Measurements from ENCODE around the gene MINDY4. TPM values are rescaled to one million over a fixed set of nuclear protein-coding genes. Genes with fewer than 3 reads are reported as not detected.

Gene MINDY4
- total and polyA plus RNA-seq, 2 donors (not counting 1 experiment from before 2014, with no cell fraction given) = 6.1 to 6.3 TPM

DNA sequence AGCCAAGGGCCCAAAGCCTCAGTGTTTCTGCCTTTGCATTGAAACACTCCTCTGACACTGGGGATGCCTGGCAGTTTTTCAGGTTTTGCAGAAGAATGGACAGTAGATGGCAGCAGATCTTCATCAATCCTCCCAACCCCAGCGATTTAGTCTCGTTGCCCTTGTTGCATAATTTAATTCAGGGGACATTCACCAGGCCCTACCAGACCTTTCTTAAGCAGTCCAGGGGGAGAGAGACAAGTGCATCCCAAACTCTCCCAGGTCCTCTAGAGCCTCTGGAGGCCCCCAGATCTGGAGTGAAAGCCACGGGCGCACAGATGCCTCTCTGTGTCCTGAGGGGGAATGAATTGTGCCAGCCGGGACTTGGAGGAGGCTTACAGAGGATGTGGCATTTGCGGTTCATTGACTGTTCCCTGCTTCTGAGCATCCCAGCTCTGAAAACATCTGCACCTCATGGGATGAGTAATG, 29.6 kb downstream of the MINDY4 start:
- Histone ChIP-seq H3K9me3 (ENCODE audit: control insufficient read depth, insufficient read depth, low read depth, low read length) (no peaks in the 10 kb centered on the region), H3K27me3 (ENCODE audit: control insufficient read depth, insufficient read depth, low read length) (no peaks in the 10 kb centered on the region), H4K20me1 (ENCODE audit: control insufficient read depth, extremely low read depth, insufficient read depth, low read length) (no peaks in the 10 kb centered on the region), H3K27ac (ENCODE audit: insufficient read depth, low read length) (no peak overlapping the region), H2AFZ (ENCODE audit: low read length) (no peak overlapping the region), H3K4me1 (ENCODE audit: control insufficient read depth, extremely low read depth, insufficient read depth, low read length) (peaks cover 56% of the 10 kb centered on the region), H3K4me3 (replicated peaks in 1 of 4; ENCODE audit: control extremely low read depth in 1 of 4, insufficient read depth in 1 of 4, low read depth in 3 of 4, low read length in 4 of 4) (no peak overlapping the region), H3K4me2 (ENCODE audit: extremely low read depth, insufficient read depth, low read length) (no peak overlapping the region), H3K36me3 (ENCODE audit: control insufficient read depth, insufficient read depth, low read length) (peaks cover 1% of the 10 kb centered on the region), H3K79me2 (ENCODE audit: control insufficient read depth, insufficient read depth, low read length) (no peaks in the 10 kb centered on the region), H3K9ac (ENCODE audit: insufficient read depth, low read length) (no peak overlapping the region)
- DNase-seq (ENCODE audit: low read depth in 2 of 2) = peak; percentile 65 to 86
- TF ChIP-seq, protein P1, sequence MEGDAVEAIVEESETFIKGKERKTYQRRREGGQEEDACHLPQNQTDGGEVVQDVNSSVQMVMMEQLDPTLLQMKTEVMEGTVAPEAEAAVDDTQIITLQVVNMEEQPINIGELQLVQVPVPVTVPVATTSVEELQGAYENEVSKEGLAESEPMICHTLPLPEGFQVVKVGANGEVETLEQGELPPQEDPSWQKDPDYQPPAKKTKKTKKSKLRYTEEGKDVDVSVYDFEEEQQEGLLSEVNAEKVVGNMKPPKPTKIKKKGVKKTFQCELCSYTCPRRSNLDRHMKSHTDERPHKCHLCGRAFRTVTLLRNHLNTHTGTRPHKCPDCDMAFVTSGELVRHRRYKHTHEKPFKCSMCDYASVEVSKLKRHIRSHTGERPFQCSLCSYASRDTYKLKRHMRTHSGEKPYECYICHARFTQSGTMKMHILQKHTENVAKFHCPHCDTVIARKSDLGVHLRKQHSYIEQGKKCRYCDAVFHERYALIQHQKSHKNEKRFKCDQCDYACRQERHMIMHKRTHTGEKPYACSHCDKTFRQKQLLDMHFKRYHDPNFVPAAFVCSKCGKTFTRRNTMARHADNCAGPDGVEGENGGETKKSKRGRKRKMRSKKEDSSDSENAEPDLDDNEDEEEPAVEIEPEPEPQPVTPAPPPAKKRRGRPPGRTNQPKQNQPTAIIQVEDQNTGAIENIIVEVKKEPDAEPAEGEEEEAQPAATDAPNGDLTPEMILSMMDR (conservative IDR thresholded peaks at IDR 0.05 in 1 of 2, IDR thresholded peaks at IDR 0.05 in 1 of 2; ENCODE audit: low read depth in 1 of 2, low read length in 2 of 2) = peak; percentile 74 to 83
- no peak for TF ChIP-seq EZH2 (IDR thresholded peaks at IDR 0.05; ENCODE audit: low read length, missing control alignments)

DNA sequence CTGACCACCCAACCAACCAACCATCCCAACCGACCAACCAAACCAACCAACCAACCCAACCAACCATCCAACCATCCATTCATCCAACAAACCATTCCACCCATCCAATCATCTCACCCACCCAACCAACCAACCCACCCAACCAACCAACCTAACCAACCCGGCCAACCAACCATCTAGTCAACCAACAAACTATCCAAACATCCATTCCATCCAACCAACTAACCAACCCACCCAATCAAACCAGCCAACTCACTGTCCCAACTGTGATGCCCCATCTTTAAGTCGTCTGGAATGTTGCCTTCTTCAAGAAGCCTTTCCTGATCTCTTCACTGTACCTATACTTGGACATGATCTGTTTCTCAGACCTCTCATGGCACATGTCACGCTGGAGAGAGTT, 31.6 kb downstream of the MINDY4 start:
- Histone ChIP-seq H3K9ac (ENCODE audit: insufficient read depth, low read length) (no peak overlapping the region), H2AFZ (ENCODE audit: low read length) (no peak overlapping the region), H3K36me3 (ENCODE audit: control insufficient read depth, insufficient read depth, low read length) (peaks cover 1% of the 10 kb centered on the region), H3K4me2 (ENCODE audit: extremely low read depth, insufficient read depth, low read length) (no peak overlapping the region), H3K9me3 (ENCODE audit: control insufficient read depth, insufficient read depth, low read depth, low read length) (no peaks in the 10 kb centered on the region), H3K4me1 (ENCODE audit: control insufficient read depth, extremely low read depth, insufficient read depth, low read length) (peaks cover 39% of the 10 kb centered on the region), H3K79me2 (ENCODE audit: control insufficient read depth, insufficient read depth, low read length) (no peaks in the 10 kb centered on the region), H4K20me1 (ENCODE audit: control insufficient read depth, extremely low read depth, insufficient read depth, low read length) (no peaks in the 10 kb centered on the region), H3K27ac (ENCODE audit: insufficient read depth, low read length) (no peak overlapping the region), H3K4me3 (replicated peaks in 1 of 4; ENCODE audit: control extremely low read depth in 1 of 4, insufficient read depth in 1 of 4, low read depth in 3 of 4, low read length in 4 of 4) (no peak overlapping the region), H3K27me3 (ENCODE audit: control insufficient read depth, insufficient read depth, low read length) (no peaks in the 10 kb centered on the region)
- DNase-seq (ENCODE audit: low read depth in 2 of 2) = no peak
- TF ChIP-seq, protein P1 (conservative IDR thresholded peaks at IDR 0.05 in 1 of 2, IDR thresholded peaks at IDR 0.05 in 1 of 2; ENCODE audit: low read depth in 1 of 2, low read length in 2 of 2) = no peak
- no peak for TF ChIP-seq EZH2 (IDR thresholded peaks at IDR 0.05; ENCODE audit: low read length, missing control alignments)

DNA sequence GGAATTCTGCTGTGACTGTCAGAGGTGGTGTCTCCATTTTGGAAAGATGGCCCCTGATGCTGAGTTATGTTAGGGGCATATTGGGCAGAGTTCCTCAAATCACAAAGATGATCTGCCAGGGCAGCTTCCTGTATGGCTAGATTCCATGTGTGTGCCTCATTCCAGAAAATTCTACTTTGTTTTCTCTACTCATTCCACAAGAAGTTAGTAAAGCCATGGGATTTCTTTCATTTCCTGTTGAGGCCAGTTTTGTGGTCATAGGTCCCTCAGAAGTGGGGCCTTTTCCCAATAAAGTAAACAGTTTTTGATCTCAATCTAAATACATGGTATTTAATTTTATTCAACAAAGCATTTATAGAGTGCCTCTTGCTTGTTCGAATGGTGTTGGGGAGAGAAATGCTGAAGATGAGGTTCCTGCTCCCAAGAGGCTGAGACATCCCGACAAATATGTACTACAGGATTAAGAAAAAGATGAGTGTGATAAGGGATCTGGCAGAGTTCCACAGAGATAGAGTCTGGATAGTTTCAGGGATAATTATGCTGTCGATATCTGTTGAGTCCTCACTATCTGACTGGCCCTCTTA, 33.0 kb downstream of the MINDY4 start:
- TF ChIP-seq, protein P1 (conservative IDR thresholded peaks at IDR 0.05 in 1 of 2, IDR thresholded peaks at IDR 0.05 in 1 of 2; ENCODE audit: low read depth in 1 of 2, low read length in 2 of 2) = no peak
- no peak for TF ChIP-seq EZH2 (IDR thresholded peaks at IDR 0.05; ENCODE audit: low read length, missing control alignments)
- Histone ChIP-seq H3K27me3 (ENCODE audit: control insufficient read depth, insufficient read depth, low read length) (no peaks in the 10 kb centered on the region), H3K9me3 (ENCODE audit: control insufficient read depth, insufficient read depth, low read depth, low read length) (no peaks in the 10 kb centered on the region), H2AFZ (ENCODE audit: low read length) (no peak overlapping the region), H3K4me3 (replicated peaks in 1 of 4; ENCODE audit: control extremely low read depth in 1 of 4, insufficient read depth in 1 of 4, low read depth in 3 of 4, low read length in 4 of 4) (no peak overlapping the region), H3K36me3 (ENCODE audit: control insufficient read depth, insufficient read depth, low read length) (peaks cover 1% of the 10 kb centered on the region), H3K27ac (ENCODE audit: insufficient read depth, low read length) (peak overlapping the region; percentile 59), H3K79me2 (ENCODE audit: control insufficient read depth, insufficient read depth, low read length) (no peaks in the 10 kb centered on the region), H3K9ac (ENCODE audit: insufficient read depth, low read length) (no peak overlapping the region), H4K20me1 (ENCODE audit: control insufficient read depth, extremely low read depth, insufficient read depth, low read length) (no peaks in the 10 kb centered on the region), H3K4me1 (ENCODE audit: control insufficient read depth, extremely low read depth, insufficient read depth, low read length) (peaks cover 30% of the 10 kb centered on the region), H3K4me2 (ENCODE audit: extremely low read depth, insufficient read depth, low read length) (no peak overlapping the region)
- peak; percentile 86 to 96 for DNase-seq (ENCODE audit: low read depth in 2 of 2)
